ENCODE data around the gene CBARP. TPM values are rescaled to one million over a fixed set of nuclear protein-coding genes. Genes with fewer than 3 reads are reported as not detected.

The CBARP gene
- total RNA-seq, 1 donor from 2014 or later = 7.6 TPM

GRCh38 chr19:1264801-1265614 is 27.2 kb upstream of the CBARP start:
- DNase-seq (ENCODE audit: low spot score) = no peak
- Mint-ChIP-seq H3K4me1 (ENCODE audit: low read depth) (peaks cover 66% of the 10 kb centered on the region), H3K27ac (ENCODE audit: unreplicated experiment) (peak overlapping the region; percentile 96), H3K9me3 (ENCODE audit: low read depth) (no peaks in the 10 kb centered on the region), H3K27me3 (ENCODE audit: low read depth) (no peaks in the 10 kb centered on the region), H3K4me3 (ENCODE audit: unreplicated experiment) (no peak overlapping the region), H3K36me3 (ENCODE audit: low read depth) (peaks cover under 1% of the 10 kb centered on the region)
- TF ChIP-seq CTCF (IDR thresholded peaks at IDR 0.05) = no peak

GRCh38 chr19:1263188-1263587 is 25.4 kb upstream of the CBARP start:
- no peaks in the 10 kb centered on the region for H3K27me3 Mint-ChIP-seq (ENCODE audit: low read depth)
- H3K9me3 Mint-ChIP-seq (ENCODE audit: low read depth) = no peaks in the 10 kb centered on the region
- H3K4me3 Mint-ChIP-seq (ENCODE audit: unreplicated experiment) = no peak overlapping the region
- H3K4me1 Mint-ChIP-seq (ENCODE audit: low read depth) = peaks cover 75% of the 10 kb centered on the region
- peak overlapping the region; percentile 86 for H3K27ac Mint-ChIP-seq (ENCODE audit: unreplicated experiment)
- no peak for TF ChIP-seq CTCF (IDR thresholded peaks at IDR 0.05)
- H3K36me3 Mint-ChIP-seq (ENCODE audit: low read depth) = no peaks in the 10 kb centered on the region
- no peak for DNase-seq (ENCODE audit: low spot score)

GRCh38 chr19:1262623-1263123 is 24.9 kb upstream of the CBARP start:
- no peak for DNase-seq (ENCODE audit: low spot score)
- TF ChIP-seq CTCF (IDR thresholded peaks at IDR 0.05) = no peak
- H3K27ac Mint-ChIP-seq (ENCODE audit: unreplicated experiment) = peak overlapping the region; percentile 86
- no peaks in the 10 kb centered on the region for H3K9me3 Mint-ChIP-seq (ENCODE audit: low read depth)
- H3K27me3 Mint-ChIP-seq (ENCODE audit: low read depth) = no peaks in the 10 kb centered on the region
- H3K4me1 Mint-ChIP-seq (ENCODE audit: low read depth) = peaks cover 76% of the 10 kb centered on the region
- peaks cover 2% of the 10 kb centered on the region for H3K36me3 Mint-ChIP-seq (ENCODE audit: low read depth)
- H3K4me3 Mint-ChIP-seq (ENCODE audit: unreplicated experiment) = no peak overlapping the region

- DNase-seq (ENCODE audit: low spot score) = no peak
These were observed 24.2 kb upstream of the CBARP start for GRCh38 chr19:1261798-1262622.

More at GRCh38 chr19:1261798-1262622, 24.2 kb upstream of the CBARP start:
- Mint-ChIP-seq H3K4me3 (ENCODE audit: unreplicated experiment) (peak overlapping the region; percentile 69), H3K4me1 (ENCODE audit: low read depth) (peaks cover 74% of the 10 kb centered on the region), H3K36me3 (ENCODE audit: low read depth) (peaks cover 6% of the 10 kb centered on the region), H3K27ac (ENCODE audit: unreplicated experiment) (peak overlapping the region; percentile 88), H3K9me3 (ENCODE audit: low read depth) (no peaks in the 10 kb centered on the region), H3K27me3 (ENCODE audit: low read depth) (no peaks in the 10 kb centered on the region)
- TF ChIP-seq CTCF (IDR thresholded peaks at IDR 0.05) = peak; percentile 20
